HL-60 (cell line): Measurements from ENCODE around the gene TRIM32.

ENCODE experiments used
- DNase-seq, 2 experiments: peaks; one replicate each; pipeline ENCODE4 v3.0.0-alpha.2; 2010 to 2020; ENCODE audit warnings: low read depth in 1 of 2, low spot score in 1 of 2
- H3K27ac ChIP-seq: fragments of 250-450 bp; sonication (Bioruptor Pico); replicated peaks from 2 replicates; pipeline ENCODE4 v1.5.1; 2020; ENCODE audit warnings: mild to moderate bottlenecking, moderate library complexity
- H3K27me3 ChIP-seq: fragments of 250-450 bp; sonication (Bioruptor Pico); 2 replicates; pipeline ENCODE4 v1.5.1; 2021; ENCODE audit warnings: mild to moderate bottlenecking, moderate library complexity; ENCODE audit not compliant: insufficient read depth, poor library complexity, severe bottlenecking
- H3K4me3 ChIP-seq: replicated peaks from 2 replicates; pipeline ENCODE4 v1.5.1; 2011; ENCODE audit warnings: mild to moderate bottlenecking, control low read depth, low read length; ENCODE audit not compliant: insufficient read depth
- GABPA ChIP-seq: IDR thresholded peaks from 2 replicates; pipeline ENCODE4 v1.6.1; 2012; ENCODE audit warnings: low read depth
- POLR2AphosphoS5 ChIP-seq: IDR thresholded peaks from 2 replicates; pipeline ENCODE4 v1.6.1; 2012; ENCODE audit warnings: low read depth
- SPI1 ChIP-seq: IDR thresholded peaks from 2 replicates; pipeline ENCODE4 v1.6.1; 2012; ENCODE audit warnings: low read depth, mild to moderate bottlenecking, borderline replicate concordance
- long read RNA-seq: library from polyadenylated mRNA; unstranded; transcript quantifications from one replicate; pipeline ENCODE4 v2.0.0, GENCODE V29; 2020
- TF ChIP-seq, protein P1 (sequence below): IDR thresholded peaks from one replicate; pipeline ENCODE4 v1.5.1; 2011; ENCODE audit warnings: low read length, control low read depth, inconsistent platforms; ENCODE audit not compliant: insufficient read depth
- TF ChIP-seq, protein P2 (sequence below): IDR thresholded peaks from 2 replicates; pipeline ENCODE4 v1.6.1; 2012; ENCODE audit warnings: low read depth; ENCODE audit not compliant: insufficient replicate concordance

The TRIM32 gene, protein sequence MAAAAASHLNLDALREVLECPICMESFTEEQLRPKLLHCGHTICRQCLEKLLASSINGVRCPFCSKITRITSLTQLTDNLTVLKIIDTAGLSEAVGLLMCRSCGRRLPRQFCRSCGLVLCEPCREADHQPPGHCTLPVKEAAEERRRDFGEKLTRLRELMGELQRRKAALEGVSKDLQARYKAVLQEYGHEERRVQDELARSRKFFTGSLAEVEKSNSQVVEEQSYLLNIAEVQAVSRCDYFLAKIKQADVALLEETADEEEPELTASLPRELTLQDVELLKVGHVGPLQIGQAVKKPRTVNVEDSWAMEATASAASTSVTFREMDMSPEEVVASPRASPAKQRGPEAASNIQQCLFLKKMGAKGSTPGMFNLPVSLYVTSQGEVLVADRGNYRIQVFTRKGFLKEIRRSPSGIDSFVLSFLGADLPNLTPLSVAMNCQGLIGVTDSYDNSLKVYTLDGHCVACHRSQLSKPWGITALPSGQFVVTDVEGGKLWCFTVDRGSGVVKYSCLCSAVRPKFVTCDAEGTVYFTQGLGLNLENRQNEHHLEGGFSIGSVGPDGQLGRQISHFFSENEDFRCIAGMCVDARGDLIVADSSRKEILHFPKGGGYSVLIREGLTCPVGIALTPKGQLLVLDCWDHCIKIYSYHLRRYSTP
- long read RNA-seq = 0 reads

DNA sequence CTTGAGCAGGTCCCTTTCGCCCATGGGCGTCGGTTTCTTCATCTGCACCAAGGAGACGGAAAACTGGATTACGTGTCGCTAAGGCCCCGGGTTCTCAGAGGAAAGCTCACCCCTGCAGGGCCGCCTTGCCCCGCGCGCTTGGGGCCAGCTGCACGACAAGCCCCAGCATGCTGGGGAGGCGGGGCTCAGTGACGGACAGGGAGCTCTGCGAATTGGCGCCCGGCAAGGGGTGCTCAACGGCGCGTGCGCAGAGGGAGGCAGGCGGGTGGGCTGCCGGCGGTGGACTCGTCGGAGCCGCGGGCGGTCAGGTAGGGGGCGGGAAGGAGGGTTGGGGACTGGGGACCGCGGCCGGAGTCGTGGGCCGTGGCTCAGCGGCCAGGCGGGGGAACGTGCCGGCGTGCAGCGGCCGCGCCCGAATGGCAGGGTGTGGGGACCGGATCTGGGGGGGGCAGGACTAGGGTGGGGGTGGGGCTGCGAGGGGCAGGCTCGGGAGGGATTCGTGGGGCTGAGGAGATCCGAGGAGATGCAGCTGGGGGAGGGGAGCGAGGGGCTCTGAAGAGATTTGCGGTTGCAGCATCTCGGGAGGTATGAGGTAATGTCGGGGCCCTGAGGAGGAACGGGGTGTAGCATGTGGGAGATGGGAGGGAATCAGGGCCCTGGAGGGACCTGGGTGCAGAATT is at the start of gene TRIM32:
Gene TRIM32 (plus strand): TSS at position 232 of the 680 bp plus-strand sequence. CDS start 10,438 bp downstream, outside the sequence.
- no peak for TF ChIP-seq POLR2AphosphoS5
- no peak for TF ChIP-seq SPI1
- TF ChIP-seq, protein P1, sequence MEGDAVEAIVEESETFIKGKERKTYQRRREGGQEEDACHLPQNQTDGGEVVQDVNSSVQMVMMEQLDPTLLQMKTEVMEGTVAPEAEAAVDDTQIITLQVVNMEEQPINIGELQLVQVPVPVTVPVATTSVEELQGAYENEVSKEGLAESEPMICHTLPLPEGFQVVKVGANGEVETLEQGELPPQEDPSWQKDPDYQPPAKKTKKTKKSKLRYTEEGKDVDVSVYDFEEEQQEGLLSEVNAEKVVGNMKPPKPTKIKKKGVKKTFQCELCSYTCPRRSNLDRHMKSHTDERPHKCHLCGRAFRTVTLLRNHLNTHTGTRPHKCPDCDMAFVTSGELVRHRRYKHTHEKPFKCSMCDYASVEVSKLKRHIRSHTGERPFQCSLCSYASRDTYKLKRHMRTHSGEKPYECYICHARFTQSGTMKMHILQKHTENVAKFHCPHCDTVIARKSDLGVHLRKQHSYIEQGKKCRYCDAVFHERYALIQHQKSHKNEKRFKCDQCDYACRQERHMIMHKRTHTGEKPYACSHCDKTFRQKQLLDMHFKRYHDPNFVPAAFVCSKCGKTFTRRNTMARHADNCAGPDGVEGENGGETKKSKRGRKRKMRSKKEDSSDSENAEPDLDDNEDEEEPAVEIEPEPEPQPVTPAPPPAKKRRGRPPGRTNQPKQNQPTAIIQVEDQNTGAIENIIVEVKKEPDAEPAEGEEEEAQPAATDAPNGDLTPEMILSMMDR = no peak
- TF ChIP-seq, protein P2, sequence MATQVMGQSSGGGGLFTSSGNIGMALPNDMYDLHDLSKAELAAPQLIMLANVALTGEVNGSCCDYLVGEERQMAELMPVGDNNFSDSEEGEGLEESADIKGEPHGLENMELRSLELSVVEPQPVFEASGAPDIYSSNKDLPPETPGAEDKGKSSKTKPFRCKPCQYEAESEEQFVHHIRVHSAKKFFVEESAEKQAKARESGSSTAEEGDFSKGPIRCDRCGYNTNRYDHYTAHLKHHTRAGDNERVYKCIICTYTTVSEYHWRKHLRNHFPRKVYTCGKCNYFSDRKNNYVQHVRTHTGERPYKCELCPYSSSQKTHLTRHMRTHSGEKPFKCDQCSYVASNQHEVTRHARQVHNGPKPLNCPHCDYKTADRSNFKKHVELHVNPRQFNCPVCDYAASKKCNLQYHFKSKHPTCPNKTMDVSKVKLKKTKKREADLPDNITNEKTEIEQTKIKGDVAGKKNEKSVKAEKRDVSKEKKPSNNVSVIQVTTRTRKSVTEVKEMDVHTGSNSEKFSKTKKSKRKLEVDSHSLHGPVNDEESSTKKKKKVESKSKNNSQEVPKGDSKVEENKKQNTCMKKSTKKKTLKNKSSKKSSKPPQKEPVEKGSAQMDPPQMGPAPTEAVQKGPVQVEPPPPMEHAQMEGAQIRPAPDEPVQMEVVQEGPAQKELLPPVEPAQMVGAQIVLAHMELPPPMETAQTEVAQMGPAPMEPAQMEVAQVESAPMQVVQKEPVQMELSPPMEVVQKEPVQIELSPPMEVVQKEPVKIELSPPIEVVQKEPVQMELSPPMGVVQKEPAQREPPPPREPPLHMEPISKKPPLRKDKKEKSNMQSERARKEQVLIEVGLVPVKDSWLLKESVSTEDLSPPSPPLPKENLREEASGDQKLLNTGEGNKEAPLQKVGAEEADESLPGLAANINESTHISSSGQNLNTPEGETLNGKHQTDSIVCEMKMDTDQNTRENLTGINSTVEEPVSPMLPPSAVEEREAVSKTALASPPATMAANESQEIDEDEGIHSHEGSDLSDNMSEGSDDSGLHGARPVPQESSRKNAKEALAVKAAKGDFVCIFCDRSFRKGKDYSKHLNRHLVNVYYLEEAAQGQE = no peak
- no peak for TF ChIP-seq GABPA
- no peak within 1 kb of the TSS for H3K4me3 ChIP-seq
- H3K27me3 ChIP-seq = peaks cover 19% of the 10 kb centered on the region
- no peak within 1 kb of the TSS for H3K27ac ChIP-seq
- DNase-seq = peak in 1 of 2 experiments; percentile 10

DNA sequence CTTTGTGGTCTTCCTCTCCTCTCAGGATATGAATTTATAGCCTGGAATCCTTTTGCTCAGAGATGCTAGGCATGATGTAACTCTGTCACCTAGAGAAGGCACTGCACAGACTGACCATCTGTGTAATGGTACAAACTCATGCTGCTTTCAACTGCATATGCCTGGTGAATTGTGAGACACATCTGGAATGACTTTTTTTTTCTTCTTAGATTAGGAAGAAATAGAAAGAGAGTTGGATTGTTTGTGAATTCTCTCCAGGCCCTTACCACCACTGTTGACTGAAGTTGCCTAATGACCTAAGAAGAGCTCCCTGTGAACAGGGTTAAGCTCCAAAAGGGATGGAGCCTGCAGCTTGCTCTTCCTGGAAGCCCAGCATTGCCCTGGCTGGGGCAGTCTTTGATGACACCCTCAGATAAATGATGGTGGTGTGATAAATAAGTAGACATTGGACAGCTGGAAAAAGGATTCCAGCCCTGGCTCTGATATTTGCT is 47.8 kb upstream of the TRIM32 start:
- no peak for DNase-seq
- TF ChIP-seq GABPA (no peak), POLR2AphosphoS5 (no peak), SPI1 (no peak)
- TF ChIP-seq, protein P1 = no peak
- TF ChIP-seq, protein P2 = no peak
- H3K27ac ChIP-seq = no peak overlapping the region
- H3K4me3 ChIP-seq = no peak overlapping the region
- no peaks in the 10 kb centered on the region for H3K27me3 ChIP-seq

DNA sequence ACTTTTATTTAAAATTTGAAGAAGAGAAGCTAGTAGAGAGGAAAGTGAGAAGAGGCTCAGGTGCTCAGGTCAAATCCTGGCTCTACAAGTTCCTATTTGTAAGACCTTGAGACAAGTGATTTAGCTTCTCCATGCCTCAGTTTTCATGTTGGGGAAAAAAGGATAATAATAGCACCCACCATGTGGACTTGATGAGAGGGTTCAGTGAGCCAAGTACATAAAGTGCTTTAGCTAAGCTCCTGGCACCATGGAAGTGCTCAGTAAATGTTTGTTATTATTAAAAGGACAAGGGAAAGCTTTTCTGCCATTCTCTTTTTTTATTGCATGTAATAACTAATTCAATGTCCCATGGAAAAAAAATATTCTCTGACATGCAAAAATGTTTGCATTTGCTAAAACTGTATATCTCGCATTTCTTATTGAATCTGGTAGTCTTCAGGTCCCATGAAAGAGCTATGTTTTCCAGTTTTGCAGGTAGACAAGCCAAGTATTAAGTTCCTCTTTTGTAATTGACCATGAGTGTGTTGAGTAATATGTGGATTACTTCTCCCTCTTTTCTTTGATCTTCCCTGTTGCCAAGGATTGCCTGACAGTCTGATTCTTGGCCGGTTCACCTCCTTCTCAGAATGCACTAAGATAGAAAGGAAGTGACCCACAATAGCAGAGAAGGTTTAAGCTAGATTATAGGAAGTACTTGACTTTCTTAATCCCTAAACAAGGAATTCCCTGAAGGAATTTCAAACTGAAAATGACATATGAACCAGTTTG is 45.6 kb upstream of the TRIM32 start:
- Histone ChIP-seq H3K27ac (no peak overlapping the region), H3K27me3 (no peaks in the 10 kb centered on the region), H3K4me3 (no peak overlapping the region)
- DNase-seq = no peak
- TF ChIP-seq POLR2AphosphoS5 (no peak), GABPA (no peak), SPI1 (no peak)
- TF ChIP-seq, protein P1 = no peak
- TF ChIP-seq, protein P2 = no peak
